Stimulated activated CD4-positive, alpha-beta T cell treated with anti-CD3 and anti-CD28 coated beads, TNF-alpha, amount 100 ng/mL, for 4 hours (primary cell): ENCODE results near the gene STRAP.

Experiments used
- DNase-seq, 3 experiments: peaks; one replicate each; pipeline ENCODE4 v3.0.0-alpha.2; 2020; ENCODE audit warnings: low read depth in 3 of 3

Gene STRAP

DNA sequence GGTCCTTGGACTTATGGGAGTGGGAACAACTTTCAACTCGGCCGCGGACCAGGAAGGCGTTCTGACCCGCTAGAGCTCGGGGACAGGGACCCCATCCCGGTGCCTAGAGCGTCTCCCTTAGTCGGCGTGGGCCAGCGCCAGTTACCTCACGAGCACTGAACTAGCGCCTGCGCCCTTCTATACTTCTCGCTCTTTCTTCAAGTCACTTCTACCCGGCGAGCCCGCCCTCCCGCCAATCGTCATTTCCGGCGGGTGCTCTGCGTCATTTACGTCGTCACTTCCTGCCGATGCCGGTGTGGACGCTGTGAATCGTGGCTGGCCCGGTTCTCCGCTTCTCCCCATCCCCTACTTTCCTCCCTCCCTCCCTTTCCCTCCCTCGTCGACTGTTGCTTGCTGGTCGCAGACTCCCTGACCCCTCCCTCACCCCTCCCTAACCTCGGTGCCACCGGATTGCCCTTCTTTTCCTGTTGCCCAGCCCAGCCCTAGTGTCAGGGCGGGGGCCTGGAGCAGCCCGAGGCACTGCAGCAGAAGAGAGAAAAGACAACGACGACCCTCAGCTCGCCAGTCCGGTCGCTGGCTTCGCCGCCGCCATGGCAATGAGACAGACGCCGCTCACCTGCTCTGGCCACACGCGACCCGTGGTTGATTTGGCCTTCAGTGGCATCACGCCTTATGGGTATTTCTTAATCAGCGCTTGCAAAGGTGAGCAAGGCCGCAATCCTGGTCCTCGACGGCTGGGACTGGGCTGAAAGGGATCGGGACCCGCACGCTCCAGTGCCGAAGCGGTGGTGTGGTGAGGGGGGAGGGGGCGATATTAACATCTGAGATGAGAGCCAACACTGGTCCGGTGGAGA, at the start of gene STRAP:
TSS of gene STRAP (plus strand) at position 270 of the 854 bp plus-strand sequence. CDS start at position 591, 321 bp downstream.
- peak; percentile 83 to 92 (median 92) for DNase-seq

DNA sequence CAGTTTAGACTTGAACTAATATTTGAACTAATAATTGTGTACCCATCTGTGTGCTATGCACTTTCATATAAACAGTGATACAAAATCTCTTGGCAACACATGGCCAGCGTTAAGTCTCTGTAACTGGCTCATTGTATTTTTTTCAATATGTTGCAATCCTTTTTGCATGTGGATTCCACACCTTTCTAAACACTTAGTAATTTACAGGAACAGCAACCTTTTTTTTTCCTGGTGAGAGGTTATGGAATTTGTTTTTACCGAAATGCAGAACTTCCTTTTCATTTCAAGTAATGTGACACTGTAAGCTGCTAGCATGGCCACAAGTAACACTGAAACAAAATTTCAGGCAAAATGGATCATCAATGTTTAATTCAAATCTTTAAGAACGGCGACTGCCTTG, 47.6 kb upstream of the STRAP start:
- DNase-seq, result no peak

GRCh38 chr12:15837141-15837790, 44.9 kb upstream of the STRAP start:
- no peak for DNase-seq

GRCh38 chr12:15839041-15839440, 43.1 kb upstream of the STRAP start:
- no peak for DNase-seq

DNA sequence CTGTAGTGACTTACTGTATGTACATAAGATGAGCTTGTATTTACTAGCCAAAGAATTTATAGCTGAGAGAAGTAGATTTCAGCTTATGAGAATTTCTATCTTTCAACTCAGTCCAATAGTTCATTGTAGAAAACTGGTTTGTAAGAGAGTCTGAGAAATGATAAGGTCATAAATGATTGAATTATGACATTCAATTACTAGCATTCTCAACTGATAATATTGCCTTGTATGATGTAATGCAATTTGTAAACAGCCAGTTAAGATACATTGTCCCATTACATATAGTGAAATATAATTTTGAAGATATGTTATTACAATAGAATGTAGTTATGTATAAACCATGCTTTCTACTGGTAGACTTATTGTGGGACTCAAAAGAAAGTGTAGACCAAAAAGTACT, 42.5 kb upstream of the STRAP start:
- DNase-seq, result no peak

DNA sequence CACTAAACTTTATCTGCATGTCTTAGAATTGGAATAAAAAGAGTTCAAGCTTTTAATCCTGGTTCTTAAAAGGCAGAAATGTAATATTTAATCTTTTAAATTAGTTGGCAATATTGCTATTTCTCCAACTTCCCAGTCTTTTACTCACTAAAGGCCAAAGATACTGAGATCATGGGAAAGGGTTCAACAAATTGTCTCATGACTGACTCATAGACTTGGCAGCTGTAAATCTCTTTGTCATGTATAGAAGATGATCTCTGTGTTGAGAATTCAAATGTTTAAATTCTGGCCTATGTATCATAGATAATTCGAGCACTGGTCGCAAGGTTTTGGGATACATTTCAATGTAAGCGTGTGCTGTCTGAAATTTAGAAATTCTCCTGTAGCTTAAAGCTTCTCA, 40.1 kb upstream of the STRAP start:
- DNase-seq, result no peak

- DNase-seq, result no peak
Measured at GRCh38 chr12:15846887-15847286, 35.3 kb upstream of the STRAP start.

DNA sequence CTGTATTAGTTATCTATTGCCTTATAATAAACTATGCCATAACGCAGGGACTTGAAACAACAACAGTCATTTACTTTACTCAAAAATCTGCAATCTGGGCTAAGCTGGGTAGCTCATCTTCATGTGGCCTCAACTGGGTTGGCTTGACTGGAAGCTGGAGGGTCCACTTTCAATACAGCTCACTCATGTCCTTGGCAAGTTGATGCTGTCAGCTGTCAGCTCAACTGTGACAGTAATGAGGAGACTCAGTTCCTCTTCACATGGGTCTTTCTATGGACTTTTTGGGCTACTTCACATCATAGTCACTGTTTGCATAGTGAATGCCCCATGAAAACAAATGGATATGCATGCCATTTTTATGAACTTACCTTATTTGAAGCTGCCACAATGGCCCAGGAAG, 33.6 kb upstream of the STRAP start:
- no peak for DNase-seq

GRCh38 chr12:15851045-15851620, 31.1 kb upstream of the STRAP start:
- no peak for DNase-seq

GRCh38 chr12:15851919-15852318, 30.3 kb upstream of the STRAP start:
- DNase-seq, result no peak

- DNase-seq, result no peak
Measured at GRCh38 chr12:15852383-15852782, 29.8 kb upstream of the STRAP start.

DNA sequence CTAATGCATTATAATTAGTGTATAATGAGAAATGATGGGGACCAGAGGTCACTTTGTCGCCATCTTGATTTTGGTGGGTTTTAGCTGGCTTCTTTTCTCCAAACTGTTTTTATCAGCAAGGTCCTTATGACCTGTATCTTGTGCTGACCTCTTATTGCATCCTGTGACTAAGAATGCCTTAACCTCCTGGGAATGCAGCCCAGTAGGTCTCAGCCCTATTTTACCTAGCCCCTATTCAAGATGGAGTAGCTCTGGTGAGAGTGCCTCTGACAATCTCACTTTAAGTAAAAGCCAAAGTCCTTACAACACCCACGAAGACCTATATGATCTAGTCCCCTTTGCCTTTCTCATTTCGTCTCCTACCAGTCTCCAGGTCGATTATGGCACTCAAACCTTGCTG, 28.3 kb upstream of the STRAP start:
- no peak for DNase-seq

DNA sequence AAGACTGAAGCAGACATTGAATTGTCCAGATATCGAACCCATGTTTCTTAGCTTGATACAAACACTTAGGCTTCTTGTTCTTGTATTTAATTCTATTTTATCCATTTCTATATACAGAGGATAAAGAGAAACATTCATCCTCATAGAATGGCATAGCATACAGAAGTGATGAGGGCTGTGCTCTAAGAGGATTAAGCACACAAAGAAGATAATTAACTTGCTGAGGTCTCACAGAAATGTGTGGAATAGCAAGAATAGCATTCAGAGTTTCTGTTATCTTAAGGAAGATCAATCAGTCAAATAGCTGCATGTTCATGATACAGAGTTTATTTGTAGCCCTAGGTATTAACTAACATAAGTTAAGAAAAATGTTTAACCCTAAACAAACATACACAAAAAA, 27.3 kb upstream of the STRAP start:
- DNase-seq, result no peak

- no peak for DNase-seq
Measured at GRCh38 chr12:15855646-15856045, 26.5 kb upstream of the STRAP start.

- peak in 1 of 3 experiments; percentile 20 for DNase-seq
Measured at GRCh38 chr12:15856097-15856982, 25.8 kb upstream of the STRAP start.

DNA sequence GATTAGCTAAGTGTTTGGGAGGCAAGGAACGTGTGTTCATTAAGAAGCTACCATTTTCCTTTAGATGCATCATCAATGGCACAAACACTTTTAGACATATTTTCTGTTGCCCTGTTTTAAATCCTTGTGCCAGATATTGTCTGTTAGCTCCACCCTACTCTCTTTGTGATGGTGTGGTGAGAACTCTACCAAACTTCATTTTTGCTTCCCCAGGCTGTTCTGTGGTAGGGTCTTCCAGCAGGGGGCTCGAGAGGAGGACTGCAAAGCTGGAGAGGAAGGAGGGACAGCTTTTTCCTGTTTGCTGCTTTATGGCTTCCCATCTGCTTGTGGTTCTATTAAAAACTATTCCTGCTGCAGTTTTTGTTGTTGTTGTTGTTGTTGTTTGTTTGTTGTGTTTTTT, 23.8 kb upstream of the STRAP start:
- DNase-seq, result no peak

DNA sequence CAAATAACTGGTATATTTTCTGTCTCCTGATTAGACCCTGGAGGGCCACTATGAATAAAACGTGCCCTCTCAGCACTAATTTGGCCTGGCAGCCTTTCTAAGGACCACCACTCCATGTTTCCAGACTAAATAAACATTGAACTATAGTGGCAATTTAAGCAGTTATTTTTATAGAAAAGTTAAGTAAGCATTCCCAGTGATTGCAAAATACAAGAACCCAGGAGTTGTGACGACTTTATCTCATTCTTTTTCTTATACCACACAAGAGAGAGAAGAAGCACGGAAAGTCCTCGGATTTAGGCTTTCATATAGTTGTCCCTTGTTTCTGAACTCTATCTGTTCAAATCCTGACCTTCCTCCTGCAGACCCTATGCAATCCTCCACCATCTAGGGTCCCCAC, 23.1 kb upstream of the STRAP start:
- DNase-seq, result no peak

GRCh38 chr12:15861404-15861803, 20.8 kb upstream of the STRAP start:
- no peak for DNase-seq

- no peak for DNase-seq
Measured at GRCh38 chr12:15862840-15863239, 19.3 kb upstream of the STRAP start.

DNA sequence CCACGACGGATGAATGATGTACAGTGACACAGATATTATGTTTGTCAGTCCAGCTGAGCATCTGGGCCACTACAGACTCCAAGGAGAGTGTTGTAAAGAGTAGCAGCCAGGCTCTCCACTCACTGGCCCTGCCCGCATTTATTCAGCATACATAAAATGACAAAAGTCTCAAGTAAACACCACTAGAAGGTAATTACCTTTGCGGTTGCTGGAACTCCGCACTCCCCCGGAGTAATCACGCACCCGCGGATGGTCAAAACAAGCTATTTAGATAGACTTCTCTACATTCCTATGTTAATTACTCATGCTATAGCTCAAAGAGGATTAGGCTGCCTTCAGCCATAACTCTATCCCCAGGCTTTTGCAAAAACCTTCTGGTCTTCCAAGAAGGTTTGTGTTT, 18.8 kb upstream of the STRAP start:
- DNase-seq, result no peak

GRCh38 chr12:15863984-15864383, 18.2 kb upstream of the STRAP start:
- no peak for DNase-seq

GRCh38 chr12:15868186-15868585, 14.0 kb upstream of the STRAP start:
- DNase-seq, result no peak
